BJ (cell line): ENCODE measurements around the gene CHRNA3. TPM values are rescaled to one million over a fixed set of nuclear protein-coding genes. Genes with fewer than 3 reads are reported as not detected.

ENCODE experiments used
- CTCF ChIA-PET: fragments of 350-600 bp; formaldehyde crosslinking; extraction: SDS; loops from one replicate; lab custom pipeline; 2021; ENCODE audit warnings: antibody characterized with exemption, inconsistent platforms; lab: Yijun Ruan, JAX
- POLR2A ChIA-PET: fragments of 300-600 bp; sonication (Branson Sonifier 250); formaldehyde crosslinking; extraction: SDS; loops from one replicate; lab custom pipeline; 2021; ENCODE audit warnings: antibody characterized with exemption; lab: Charles Lee
- DNase-seq: peaks from one replicate; pipeline ENCODE4 v3.0.0-alpha.2; 2011; ENCODE audit warnings: low read depth
- H3K27me3 ChIP-seq: 2 replicates; pipeline ENCODE4 v1.6.0; 2011; ENCODE audit warnings: low read length; ENCODE audit not compliant: control insufficient read depth, insufficient read depth
- H3K36me3 ChIP-seq: 2 replicates; pipeline ENCODE4 v1.5.1; 2011; ENCODE audit warnings: low read length; ENCODE audit not compliant: control insufficient read depth, insufficient read depth
- H3K4me3 ChIP-seq: 2 replicates; pipeline ENCODE4 v1.5.1; 2011; ENCODE audit warnings: low read depth, mild to moderate bottlenecking, control low read depth, low read length
- CTCF ChIP-seq: IDR thresholded peaks from 2 replicates; pipeline ENCODE4 v1.5.1; 2011; ENCODE audit warnings: low read depth, mild to moderate bottlenecking, control low read depth, inconsistent platforms, low read length, moderate library complexity; ENCODE audit not compliant: insufficient read depth
- polyA plus RNA-seq: library from polyadenylated mRNA; depleted of rRNA; stranded (reverse); fragments of >200 nt; gene quantifications from 2 replicates; pipeline ENCODE4 v1.2.3, GENCODE V29; 2011

Gene CHRNA3
- polyA plus RNA-seq, 1 experiment: not detected

GRCh38 chr15:78570710-78571109 is 50.1 kb downstream of the CHRNA3 start:
- TF ChIP-seq CTCF: no peak
- DNase-seq: no peak
- no peak overlapping the region for H3K4me3 ChIP-seq
- H3K36me3 ChIP-seq: no peaks in the 10 kb centered on the region
- H3K27me3 ChIP-seq: no peaks in the 10 kb centered on the region
- ChIA-PET POLR2A (no interaction called here), CTCF (interaction anchor here (0.6 kb wide), 1 partner anchor 434 kb away, joined by 4 read pairs; no protein-coding TSS in a partner anchor)

GRCh38 chr15:78567531-78567930 is 53.3 kb downstream of the CHRNA3 start:
- POLR2A ChIA-PET: no interaction called here

GRCh38 chr15:78565951-78566774 is 54.6 kb downstream of the CHRNA3 start:
- peak overlapping the region; percentile 58 for H3K4me3 ChIP-seq
- H3K36me3 ChIP-seq: no peaks in the 10 kb centered on the region
- POLR2A ChIA-PET: no interaction called here
- no peaks in the 10 kb centered on the region for H3K27me3 ChIP-seq
- DNase-seq: no peak
- TF ChIP-seq CTCF: peak; percentile 26; the same call in 1 of the 2 replicates
- CTCF ChIA-PET: interaction anchor here (0.6 to 1.8 kb wide), 5 partner anchors 9 to 35 kb away, joined by 3 to 8 read pairs (median 4); no protein-coding TSS in a partner anchor

More at GRCh38 chr15:78567531-78567930, 53.3 kb downstream of the CHRNA3 start:
- no peak for TF ChIP-seq CTCF
- H3K36me3 ChIP-seq: no peaks in the 10 kb centered on the region
- CTCF ChIA-PET: no interaction called here
- H3K27me3 ChIP-seq: no peaks in the 10 kb centered on the region
- H3K4me3 ChIP-seq: no peak overlapping the region
- no peak for DNase-seq

- no peaks in the 10 kb centered on the region for H3K36me3 ChIP-seq
- no peaks in the 10 kb centered on the region for H3K27me3 ChIP-seq
- DNase-seq: peak; percentile 18
- POLR2A ChIA-PET: interaction anchor here (0.6 kb wide), 1 partner anchor 12 kb away, joined by 8 read pairs; no protein-coding TSS in a partner anchor
- H3K4me3 ChIP-seq: peak within 1 kb of the TSS; percentile 58
- TF ChIP-seq CTCF: no peak
- CTCF ChIA-PET: interaction anchor here (0.7 to 1.8 kb wide), 4 partner anchors 8 to 34 kb away, joined by 3 to 8 read pairs (median 4); no protein-coding TSS in a partner anchor
These were observed 55.5 kb downstream of the CHRNA3 start, which contains the start of gene CHRNA5 for GRCh38 chr15:78565097-78565950. TSS of gene CHRNA5 (plus strand) at chr15:78565520. CDS start at chr15:78565720, 200 bp downstream.
